CD4-positive, alpha-beta T cell treated with Interleukin-1 beta for 1 hour (primary cell): ENCODE measurements around the gene XNDC1N.
"Not testable (repeated sequence)": the region's sequence is repeated elsewhere in the genome, so short reads cannot be mapped to it uniquely, and the experiment has no call there.

ENCODE experiments used
- DNase-seq, 2 donors: peaks; one replicate each; pipeline ENCODE4 v3.0.0-alpha.2; 2020 to 2022

Gene XNDC1N

GRCh38 chr11:71930556-71931244 lies 2.3 kb upstream of the XNDC1N start:
- DNase-seq, result no peak

- no peak for DNase-seq
Observed at GRCh38 chr11:71929491-71929890, 1.1 kb upstream of the XNDC1N start.

- peak; percentile 95 to 97 for DNase-seq
Observed at GRCh38 chr11:71928737-71929443, 496 bp upstream of the XNDC1N start, which contains the start of gene RNF121. RNF121 (plus strand) TSS chr11:71929046; CDS start chr11:71929062, 16 bp downstream.

- no peak for DNase-seq
Observed at GRCh38 chr11:71917646-71918140, 10.7 kb downstream of the XNDC1N start.

- no peak for DNase-seq
Observed at GRCh38 chr11:71914617-71915189, 13.7 kb downstream of the XNDC1N start.

GRCh38 chr11:71913756-71914526 lies 14.5 kb downstream of the XNDC1N start:
- no peak for DNase-seq

GRCh38 chr11:71911986-71912340 lies 16.4 kb downstream of the XNDC1N start:
- not testable (repeated sequence) for DNase-seq

GRCh38 chr11:71911321-71911985 lies 16.9 kb downstream of the XNDC1N start:
- peak; percentile 4 to 5 for DNase-seq

GRCh38 chr11:71910775-71911174 lies 17.6 kb downstream of the XNDC1N start:
- DNase-seq, result not testable (repeated sequence)

GRCh38 chr11:71908218-71908617 lies 20.2 kb downstream of the XNDC1N start:
- no peak for DNase-seq

- DNase-seq, result not testable (repeated sequence)
Observed at GRCh38 chr11:71901137-71901536, 27.3 kb downstream of the XNDC1N start.

- DNase-seq, result peak in 1 of 2 donors; percentile 11
Observed at GRCh38 chr11:71895961-71896360, 32.4 kb downstream of the XNDC1N start.

- DNase-seq, result not testable (repeated sequence)
Observed at GRCh38 chr11:71889181-71889872, 39.1 kb downstream of the XNDC1N start.

- DNase-seq, result not testable (repeated sequence)
Observed at GRCh38 chr11:71888335-71889010, 39.9 kb downstream of the XNDC1N start.

- DNase-seq, result not testable (repeated sequence)
Observed at GRCh38 chr11:71885806-71886205, 42.6 kb downstream of the XNDC1N start.
